WI38 (cell line): Measurements from ENCODE around the gene TCP10L.
"Not testable (repeated sequence)": the region's sequence is repeated elsewhere in the genome, so short reads cannot be mapped to it uniquely, and the experiment has no call there.

ENCODE experiments used
- H3K4me3 ChIP-seq: 2 replicates; pipeline ENCODE4 v1.5.1; 2011; ENCODE audit warnings: low read depth, mild to moderate bottlenecking, control low read depth, low read length
- TF ChIP-seq, protein P1 (sequence below): IDR thresholded peaks from 2 replicates; pipeline ENCODE4 v1.5.1; 2012; ENCODE audit warnings: low read depth, mild to moderate bottlenecking, control low read depth, low read length

Gene TCP10L, protein sequence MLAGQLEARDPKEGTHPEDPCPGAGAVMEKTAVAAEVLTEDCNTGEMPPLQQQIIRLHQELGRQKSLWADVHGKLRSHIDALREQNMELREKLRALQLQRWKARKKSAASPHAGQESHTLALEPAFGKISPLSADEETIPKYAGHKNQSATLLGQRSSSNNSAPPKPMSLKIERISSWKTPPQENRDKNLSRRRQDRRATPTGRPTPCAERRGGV

DNA sequence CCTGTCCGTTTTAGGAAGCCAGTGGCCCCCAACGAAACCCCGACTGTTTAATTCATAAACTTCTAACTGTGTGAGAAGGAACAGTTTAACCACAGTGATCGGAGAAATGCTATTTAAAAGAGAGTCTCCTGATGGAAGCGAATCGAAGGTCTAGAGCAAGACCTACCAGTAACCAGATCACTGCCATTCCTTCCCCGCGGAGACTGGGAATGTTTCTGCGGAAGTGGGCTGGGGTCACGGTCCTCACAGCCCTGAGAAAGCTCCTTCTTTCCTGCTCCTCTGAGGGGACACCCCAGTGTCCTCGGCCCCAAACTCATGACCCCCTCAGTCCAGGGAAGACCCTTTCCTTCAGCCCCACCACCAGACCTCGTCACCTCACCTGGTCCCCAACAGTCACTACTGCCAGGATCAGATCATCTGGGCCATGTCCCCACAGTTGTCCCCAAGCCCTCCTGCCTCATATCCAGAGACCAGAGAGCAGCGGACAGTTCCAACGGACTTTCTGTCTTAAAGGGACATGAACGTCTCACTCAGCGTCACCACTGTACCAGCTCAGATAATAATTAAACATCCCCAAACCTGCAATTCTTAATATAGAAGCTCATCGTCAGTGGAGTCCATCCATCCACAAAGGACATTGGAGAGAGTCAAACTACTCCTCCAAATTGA lies at the start of gene TCP10L:
TSS of gene TCP10L (minus strand) at position 482 of the 669 bp plus-strand sequence. CDS start 1,219 bp downstream, outside the sequence.
- no peak within 1 kb of the TSS for H3K4me3 ChIP-seq
- TF ChIP-seq, protein P1, sequence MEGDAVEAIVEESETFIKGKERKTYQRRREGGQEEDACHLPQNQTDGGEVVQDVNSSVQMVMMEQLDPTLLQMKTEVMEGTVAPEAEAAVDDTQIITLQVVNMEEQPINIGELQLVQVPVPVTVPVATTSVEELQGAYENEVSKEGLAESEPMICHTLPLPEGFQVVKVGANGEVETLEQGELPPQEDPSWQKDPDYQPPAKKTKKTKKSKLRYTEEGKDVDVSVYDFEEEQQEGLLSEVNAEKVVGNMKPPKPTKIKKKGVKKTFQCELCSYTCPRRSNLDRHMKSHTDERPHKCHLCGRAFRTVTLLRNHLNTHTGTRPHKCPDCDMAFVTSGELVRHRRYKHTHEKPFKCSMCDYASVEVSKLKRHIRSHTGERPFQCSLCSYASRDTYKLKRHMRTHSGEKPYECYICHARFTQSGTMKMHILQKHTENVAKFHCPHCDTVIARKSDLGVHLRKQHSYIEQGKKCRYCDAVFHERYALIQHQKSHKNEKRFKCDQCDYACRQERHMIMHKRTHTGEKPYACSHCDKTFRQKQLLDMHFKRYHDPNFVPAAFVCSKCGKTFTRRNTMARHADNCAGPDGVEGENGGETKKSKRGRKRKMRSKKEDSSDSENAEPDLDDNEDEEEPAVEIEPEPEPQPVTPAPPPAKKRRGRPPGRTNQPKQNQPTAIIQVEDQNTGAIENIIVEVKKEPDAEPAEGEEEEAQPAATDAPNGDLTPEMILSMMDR, result no peak

DNA sequence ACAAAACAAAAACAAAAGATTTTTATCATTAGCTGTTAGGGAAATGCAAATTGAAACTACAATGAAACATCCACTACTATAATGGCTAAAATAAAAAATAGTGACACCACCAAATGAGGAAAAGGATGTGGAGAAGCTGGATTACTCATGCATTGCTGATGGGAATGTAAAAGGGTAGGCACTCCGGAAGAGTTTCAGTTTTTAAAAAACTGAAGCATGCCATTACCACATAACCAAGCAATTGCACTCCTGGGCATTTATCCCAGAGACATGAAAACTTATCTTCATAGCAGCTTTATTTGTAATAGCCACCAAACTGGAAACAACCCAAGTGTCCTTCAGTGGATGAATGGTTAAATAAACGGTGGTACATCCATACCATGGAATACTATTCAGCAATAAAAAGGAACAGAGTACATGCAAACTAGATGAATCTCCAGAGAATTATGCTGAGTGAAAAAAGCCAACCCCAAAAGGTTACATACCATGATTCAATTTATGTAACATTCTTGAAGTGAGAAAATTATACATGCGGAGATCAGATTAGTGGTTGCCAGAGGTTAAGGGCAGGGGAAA lies 41.4 kb upstream of the TCP10L start:
- TF ChIP-seq, protein P1, result no peak
- no peak overlapping the region for H3K4me3 ChIP-seq

DNA sequence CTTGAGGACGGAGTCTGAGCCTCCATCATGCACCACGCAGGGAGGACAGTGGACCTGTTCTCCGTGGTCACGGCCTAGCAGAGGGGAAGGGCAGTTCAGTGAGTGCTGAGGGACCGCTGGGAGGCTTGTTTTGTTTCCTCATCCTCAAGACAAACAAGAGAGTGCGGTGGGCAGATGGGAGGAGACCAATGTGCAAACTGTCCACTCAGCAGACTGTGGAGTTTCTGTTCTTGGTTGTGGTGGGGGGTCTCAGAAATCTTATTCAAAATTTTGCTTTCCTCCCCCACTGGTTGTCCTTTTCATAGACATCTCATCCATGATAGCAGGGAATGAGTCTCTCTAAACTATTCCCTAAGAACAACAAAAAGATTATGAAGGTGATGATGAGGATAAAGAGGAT lies 32.9 kb upstream of the TCP10L start:
- H3K4me3 ChIP-seq, result not testable (repeated sequence)

DNA sequence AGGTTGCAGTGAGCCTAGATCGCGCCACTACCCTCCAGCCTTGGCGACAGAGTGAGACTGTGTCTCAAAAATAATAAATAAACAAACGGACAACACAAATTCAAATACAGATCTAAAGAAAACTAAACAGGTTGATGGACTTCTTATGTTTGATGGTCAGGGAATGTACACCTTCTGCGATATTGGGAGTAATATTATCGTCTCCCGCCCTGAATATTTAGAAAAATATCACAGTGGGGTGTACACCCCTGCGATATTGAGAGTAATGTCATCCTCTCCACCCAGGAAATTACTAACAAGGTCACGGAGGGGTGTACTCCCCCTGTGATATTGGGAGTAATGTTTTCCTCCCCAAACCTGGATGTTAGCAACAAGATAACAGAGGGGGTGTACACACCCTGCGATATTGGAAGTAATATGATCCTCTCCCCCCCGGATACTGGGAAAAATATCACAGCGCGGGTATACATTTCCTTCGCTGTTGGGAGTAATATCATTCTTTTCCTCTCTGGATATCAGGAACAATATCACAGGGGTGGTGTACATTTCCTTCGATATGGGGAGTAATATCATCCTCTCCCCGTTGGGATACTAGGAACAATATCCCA lies 28.2 kb upstream of the TCP10L start:
- TF ChIP-seq, protein P1, result no peak
- peak overlapping the region; percentile 95 for H3K4me3 ChIP-seq

DNA sequence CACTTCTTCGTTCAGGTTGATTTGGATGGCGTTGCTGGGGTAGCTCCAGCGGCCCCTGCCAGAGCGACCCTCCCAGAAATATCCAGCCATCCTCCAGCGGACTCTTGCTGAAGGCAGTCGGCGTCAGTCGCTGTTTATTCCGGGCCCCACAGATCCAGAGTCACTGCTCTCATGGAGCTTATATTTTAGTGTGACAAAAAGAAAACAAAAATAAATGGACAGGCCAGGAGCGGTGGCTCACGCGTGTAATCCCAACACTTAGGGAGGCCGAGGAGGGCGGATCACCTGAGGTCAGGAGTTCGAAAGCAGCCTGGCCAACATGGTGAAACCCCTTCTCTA lies 27.6 kb upstream of the TCP10L start:
- peak overlapping the region; percentile 95 for H3K4me3 ChIP-seq
- TF ChIP-seq, protein P1, result no peak

DNA sequence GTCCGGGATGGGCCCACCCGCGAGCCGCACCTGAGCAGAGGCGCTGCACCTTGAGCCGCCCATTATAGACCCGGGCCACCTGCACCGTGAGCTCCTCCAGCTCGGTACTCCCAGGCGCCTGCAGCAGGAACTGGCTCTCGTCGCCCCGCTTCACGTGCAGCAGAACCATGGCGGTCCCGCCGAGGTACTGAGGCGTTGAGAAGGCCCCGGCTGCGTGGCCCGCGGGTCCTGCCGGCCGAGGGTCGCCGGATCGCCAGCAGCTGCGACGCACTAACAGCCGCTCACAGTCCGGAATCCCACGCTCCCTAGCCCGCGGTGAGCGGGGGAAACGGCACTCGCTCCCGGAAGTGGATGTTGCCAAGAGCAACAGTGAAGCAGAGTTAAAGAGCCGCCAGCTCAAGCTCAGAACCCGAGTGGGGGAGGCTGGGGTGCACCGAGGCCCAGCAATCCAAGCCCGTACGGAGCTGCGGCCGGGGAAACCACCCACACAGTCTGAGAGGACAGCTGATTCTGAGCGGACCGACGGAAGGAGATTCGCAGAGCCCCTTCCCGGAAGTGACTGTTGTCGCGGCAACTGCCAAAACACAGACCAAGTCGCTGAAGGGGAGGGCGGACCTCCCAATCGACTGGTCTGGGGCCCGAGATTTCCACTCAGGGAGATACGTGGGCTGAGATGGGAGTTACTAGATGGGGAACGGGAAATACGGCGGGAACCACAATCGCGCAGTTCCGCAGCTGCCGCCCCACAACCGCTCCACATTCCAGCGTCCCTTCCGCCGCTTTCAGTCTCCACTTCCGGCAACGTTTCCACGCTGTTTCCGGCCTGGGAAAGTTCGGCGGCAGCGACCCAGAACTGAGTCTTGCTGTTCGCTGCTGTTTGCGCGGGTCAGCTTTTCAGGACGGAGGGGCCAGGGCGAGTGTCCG lies 27.0 kb upstream of the TCP10L start, which contains the start of gene CFAP298:
TSS of gene CFAP298 (minus strand) at position 303 of the 924 bp plus-strand sequence. CDS start at position 169, 134 bp downstream.
- TF ChIP-seq, protein P1, result no peak
- H3K4me3 ChIP-seq, result peak within 1 kb of the TSS; percentile 95

DNA sequence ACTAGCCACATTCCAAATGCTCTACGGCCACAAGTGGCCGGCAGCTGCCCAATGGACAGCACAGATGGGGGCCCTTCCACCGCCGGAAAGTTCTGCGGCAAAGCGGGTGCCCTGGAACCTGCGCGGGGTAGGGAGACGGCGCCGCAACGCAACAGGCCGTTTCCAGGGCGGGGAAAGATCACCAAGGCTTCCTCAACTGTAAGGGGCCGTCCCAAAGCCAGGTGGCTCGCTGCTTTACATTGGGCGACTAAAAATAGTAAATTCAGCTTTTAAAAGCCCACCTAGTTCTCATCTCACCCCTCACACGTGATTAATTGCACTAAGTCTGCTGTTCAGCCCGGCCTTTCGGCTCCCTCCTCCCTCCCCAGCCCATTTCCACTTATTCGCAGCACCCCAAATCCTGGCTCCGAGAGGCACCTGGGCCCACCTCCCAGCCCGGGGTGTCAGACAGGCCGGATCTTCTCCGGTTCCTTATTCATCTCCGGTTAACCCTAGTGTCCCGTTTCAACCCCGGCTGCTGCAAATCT lies 26.2 kb upstream of the TCP10L start:
- TF ChIP-seq, protein P1, result no peak
- peak overlapping the region; percentile 95 for H3K4me3 ChIP-seq

DNA sequence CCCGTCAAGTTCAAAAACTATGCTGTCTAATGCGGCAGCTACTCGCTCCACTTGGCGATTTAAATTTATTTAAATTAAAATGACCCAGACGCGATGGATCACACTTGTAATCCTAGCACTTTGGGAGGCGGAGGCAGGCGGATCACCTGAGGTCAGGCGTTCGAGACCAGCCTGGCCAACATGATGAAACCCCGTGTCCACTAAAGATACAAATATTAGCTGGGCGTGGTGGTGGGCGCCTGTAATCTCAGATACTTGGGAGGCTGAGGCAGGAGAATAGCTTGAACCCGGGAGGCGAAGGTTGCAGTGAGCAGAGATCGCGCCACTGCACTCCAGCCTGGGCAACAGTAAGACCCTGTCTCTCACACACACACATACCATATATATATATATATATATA lies 25.6 kb upstream of the TCP10L start:
- H3K4me3 ChIP-seq, result peak overlapping the region; percentile 95
